ENCODE data around the gene HBE1. TPM values are rescaled to one million over a fixed set of nuclear protein-coding genes. Genes with fewer than 3 reads are reported as not detected.

HBE1 gene
- total and polyA plus RNA-seq, 2 experiments from 2014 or later = not detected

GRCh38 chr11:5250543-5251204, 19.1 kb downstream of the HBE1 start:
- Histone ChIP-seq H3K4me3 (no peak overlapping the region), H3K4me2 (no peak overlapping the region), H3K4me1 (ENCODE audit: insufficient read depth) (no peaks in the 10 kb centered on the region), H3F3A (replicated peaks; ENCODE audit: low read depth) (no peaks in the 10 kb centered on the region), H3K79me2 (replicated peaks; ENCODE audit: insufficient read depth) (no peaks in the 10 kb centered on the region), H3K9me2 (ENCODE audit: insufficient read depth) (no peaks in the 10 kb centered on the region), H3K27ac (ENCODE audit: low read depth) (no peak overlapping the region), H4K20me1 (replicated peaks; ENCODE audit: insufficient read depth) (no peaks in the 10 kb centered on the region), H3K27me3 (ENCODE audit: insufficient read depth) (peaks cover 3% of the 10 kb centered on the region; the same call in 1 of the 2 replicates), H3K36me3 (ENCODE audit: insufficient read depth) (no peaks in the 10 kb centered on the region), H2AFZ (no peak overlapping the region)
- no peaks in the 10 kb centered on the region for H3K9me3 Mint-ChIP-seq
- H3K4me1 Mint-ChIP-seq = no peaks in the 10 kb centered on the region
- no peak overlapping the region for H3K27ac Mint-ChIP-seq
- ATAC-seq (no peak), DNase-seq (ENCODE audit: low spot score) (no peak)
- no peaks in the 10 kb centered on the region for H3K36me3 Mint-ChIP-seq (ENCODE audit: low read depth)
- H3K27me3 Mint-ChIP-seq (ENCODE audit: insufficient read depth, low read depth, poor library complexity) = peaks cover 4% of the 10 kb centered on the region
- TF ChIP-seq CREB1 (CRISPR knock-in tag; IDR thresholded peaks at IDR 0.05; ENCODE audit: low read depth) = no peak
- no peak for TF ChIP-seq NANOG (IDR thresholded peaks at IDR 0.05; ENCODE audit: borderline replicate concordance)
- TF ChIP-seq POLR2AphosphoS5 (IDR thresholded peaks at IDR 0.05; ENCODE audit: low read depth) = no peak
- TF ChIP-seq JUNB (IDR thresholded peaks at IDR 0.05; ENCODE audit: unreplicated experiment) = no peak
- TF ChIP-seq STAT1 (IDR thresholded peaks at IDR 0.05; ENCODE audit: unreplicated experiment) = no peak
- no peak for TF ChIP-seq EZH2phosphoT487 (IDR thresholded peaks at IDR 0.05; ENCODE audit: unreplicated experiment)
- no peak for TF ChIP-seq ZNF462 (CRISPR knock-in tag; IDR thresholded peaks at IDR 0.05)
- TF ChIP-seq ZNF331 (CRISPR knock-in tag; IDR thresholded peaks at IDR 0.05; ENCODE audit: low read depth) = no peak
- TF ChIP-seq REST (IDR thresholded peaks at IDR 0.05; ENCODE audit: unreplicated experiment) = no peak
- no peak for TF ChIP-seq EZH2 (IDR thresholded peaks at IDR 0.05; ENCODE audit: low read depth, unreplicated experiment)
- no peak for TF ChIP-seq ETS1 (IDR thresholded peaks at IDR 0.05)
- no peak for TF ChIP-seq CTCF (conservative IDR thresholded peaks at IDR 0.05; ENCODE audit: low read depth in 2 of 2)
- TF ChIP-seq ZNF114 (CRISPR knock-in tag; IDR thresholded peaks at IDR 0.05) = no peak
- no peak overlapping the region for H3K4me3 Mint-ChIP-seq
